RWPE2 (cell line): Measurements from ENCODE around the gene ABAT.

Source experiments
- ATAC-seq: fragments of 200-7000 bp; cut with Tn5 transposase; 3 replicates; pipeline ENCODE4 v1.9.1; 2021; ENCODE audit warnings: low read depth
- DNase-seq: peaks from one replicate; pipeline ENCODE4 v3.0.0-alpha.2; 2020; ENCODE audit warnings: low spot score
- H3K27ac ChIP-seq: fragments of 450-650 bp; 2 replicates; pipeline ENCODE4 v1.5.1; 2017; ENCODE audit warnings: mild to moderate bottlenecking; ENCODE audit not compliant: poor library complexity, severe bottlenecking
- H3K27me3 ChIP-seq: fragments of 250-450 bp; sonication (Bioruptor Pico); 2 replicates; pipeline ENCODE4 v1.5.1; 2021; ENCODE audit warnings: mild to moderate bottlenecking, moderate library complexity; ENCODE audit not compliant: insufficient read depth, poor library complexity, severe bottlenecking
- H3K36me3 ChIP-seq: fragments of 250-450 bp; sonication (Bioruptor Pico); 2 replicates; pipeline ENCODE4 v1.5.1; 2020; ENCODE audit warnings: low read depth, mild to moderate bottlenecking, moderate library complexity
- H3K4me1 ChIP-seq: fragments of 250-450 bp; sonication (Bioruptor Pico); 2 replicates; pipeline ENCODE4 v1.5.1; 2021; ENCODE audit warnings: mild to moderate bottlenecking, moderate library complexity; ENCODE audit not compliant: insufficient read depth, poor library complexity, severe bottlenecking
- H3K4me3 ChIP-seq: fragments of 250-450 bp; sonication (Bioruptor Pico); 2 replicates; pipeline ENCODE4 v1.5.1; 2021; ENCODE audit warnings: mild to moderate bottlenecking, moderate library complexity; ENCODE audit not compliant: severe bottlenecking
- H3K9me3 ChIP-seq: fragments of 250-450 bp; sonication (Bioruptor Pico); 2 replicates; pipeline ENCODE4 v1.5.1; 2021; ENCODE audit warnings: mild to moderate bottlenecking, moderate library complexity; ENCODE audit not compliant: severe bottlenecking
- TF ChIP-seq, protein P1 (sequence below): fragments of 450-650 bp; IDR thresholded peaks from one replicate; pipeline ENCODE4 v1.5.1; 2017; ENCODE audit warnings: mild to moderate bottlenecking, moderate library complexity; ENCODE audit not compliant: poor library complexity, severe bottlenecking

The ABAT gene

DNA sequence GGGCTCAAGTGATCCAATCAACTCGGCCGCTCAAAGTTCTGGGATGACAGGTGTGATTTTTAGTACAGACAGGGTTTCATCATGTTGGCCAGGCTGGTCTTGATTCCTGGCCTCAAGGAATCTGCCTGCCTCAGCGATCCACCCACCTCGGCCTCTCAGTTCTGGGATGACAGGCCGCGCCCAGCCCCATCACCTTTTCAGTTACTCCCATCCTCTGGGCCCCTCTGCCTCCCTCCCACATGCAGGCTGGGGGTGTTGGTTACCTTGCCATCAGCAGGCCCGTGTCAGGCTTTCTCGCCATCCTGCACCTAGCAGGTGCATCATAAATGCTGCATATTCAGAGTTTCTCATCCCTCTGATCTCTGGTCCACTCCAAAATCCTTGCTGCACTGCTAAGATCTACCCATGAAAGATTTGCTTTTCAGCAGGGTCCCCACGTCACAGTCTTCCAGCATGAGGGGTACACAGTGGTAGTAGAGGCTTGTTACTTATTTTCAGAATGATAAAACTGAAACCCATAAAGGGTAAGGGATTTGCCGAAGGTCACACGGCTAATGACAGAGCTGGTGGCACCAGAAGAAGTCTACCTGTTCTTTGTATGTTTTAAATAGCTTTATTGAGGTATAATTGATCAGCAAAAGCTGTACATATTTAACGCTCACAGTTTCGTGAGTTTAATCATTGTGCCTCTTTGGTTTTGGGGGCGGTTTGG is 139.8 kb downstream of the ABAT start:
- H3K27ac ChIP-seq, result no peak overlapping the region
- peaks cover 5% of the 10 kb centered on the region for H3K4me1 ChIP-seq
- TF ChIP-seq, protein P1, sequence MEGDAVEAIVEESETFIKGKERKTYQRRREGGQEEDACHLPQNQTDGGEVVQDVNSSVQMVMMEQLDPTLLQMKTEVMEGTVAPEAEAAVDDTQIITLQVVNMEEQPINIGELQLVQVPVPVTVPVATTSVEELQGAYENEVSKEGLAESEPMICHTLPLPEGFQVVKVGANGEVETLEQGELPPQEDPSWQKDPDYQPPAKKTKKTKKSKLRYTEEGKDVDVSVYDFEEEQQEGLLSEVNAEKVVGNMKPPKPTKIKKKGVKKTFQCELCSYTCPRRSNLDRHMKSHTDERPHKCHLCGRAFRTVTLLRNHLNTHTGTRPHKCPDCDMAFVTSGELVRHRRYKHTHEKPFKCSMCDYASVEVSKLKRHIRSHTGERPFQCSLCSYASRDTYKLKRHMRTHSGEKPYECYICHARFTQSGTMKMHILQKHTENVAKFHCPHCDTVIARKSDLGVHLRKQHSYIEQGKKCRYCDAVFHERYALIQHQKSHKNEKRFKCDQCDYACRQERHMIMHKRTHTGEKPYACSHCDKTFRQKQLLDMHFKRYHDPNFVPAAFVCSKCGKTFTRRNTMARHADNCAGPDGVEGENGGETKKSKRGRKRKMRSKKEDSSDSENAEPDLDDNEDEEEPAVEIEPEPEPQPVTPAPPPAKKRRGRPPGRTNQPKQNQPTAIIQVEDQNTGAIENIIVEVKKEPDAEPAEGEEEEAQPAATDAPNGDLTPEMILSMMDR, result no peak
- DNase-seq (no peak), ATAC-seq (no peak)
- no peaks in the 10 kb centered on the region for H3K27me3 ChIP-seq
- no peak overlapping the region for H3K4me3 ChIP-seq
- H3K9me3 ChIP-seq, result no peaks in the 10 kb centered on the region
- H3K36me3 ChIP-seq, result peaks cover 99% of the 10 kb centered on the region

DNA sequence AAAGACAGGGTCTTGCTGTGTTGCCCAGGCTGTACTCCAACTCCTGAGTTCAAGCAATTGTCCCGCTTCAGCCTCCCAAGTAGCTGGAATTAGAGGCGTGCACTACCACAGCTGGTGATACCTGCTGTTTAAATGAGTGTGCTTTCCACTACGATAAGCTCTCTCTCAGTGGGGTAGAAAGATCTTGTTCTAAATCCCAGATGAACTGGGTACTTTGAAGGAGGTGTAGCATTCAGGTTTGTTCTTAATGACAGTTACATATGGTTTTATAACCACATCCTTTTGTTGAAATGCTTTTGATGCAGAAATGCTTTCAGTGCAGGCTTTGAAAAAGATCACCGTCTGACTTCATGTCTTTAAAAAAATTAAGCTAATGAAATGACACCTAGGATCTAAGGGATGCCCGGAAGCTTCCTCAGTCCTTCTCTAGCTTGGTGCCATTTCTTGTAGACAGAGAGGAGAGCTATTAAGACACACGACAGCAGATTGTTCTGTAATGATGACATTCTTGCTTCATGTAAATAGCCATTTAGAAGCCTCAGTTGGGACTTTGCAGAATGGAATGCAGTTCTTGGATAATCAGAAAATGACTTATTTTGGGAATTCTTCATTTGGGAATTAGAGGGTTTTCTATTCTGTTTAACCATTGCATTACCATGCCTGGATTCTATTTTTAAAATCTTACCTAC is 142.7 kb downstream of the ABAT start:
- Histone ChIP-seq H3K4me1 (no peaks in the 10 kb centered on the region), H3K36me3 (peaks cover 97% of the 10 kb centered on the region), H3K27me3 (no peaks in the 10 kb centered on the region), H3K4me3 (no peak overlapping the region), H3K27ac (no peak overlapping the region), H3K9me3 (no peaks in the 10 kb centered on the region)
- TF ChIP-seq, protein P1, result no peak
- DNase-seq (no peak), ATAC-seq (no peak)

DNA sequence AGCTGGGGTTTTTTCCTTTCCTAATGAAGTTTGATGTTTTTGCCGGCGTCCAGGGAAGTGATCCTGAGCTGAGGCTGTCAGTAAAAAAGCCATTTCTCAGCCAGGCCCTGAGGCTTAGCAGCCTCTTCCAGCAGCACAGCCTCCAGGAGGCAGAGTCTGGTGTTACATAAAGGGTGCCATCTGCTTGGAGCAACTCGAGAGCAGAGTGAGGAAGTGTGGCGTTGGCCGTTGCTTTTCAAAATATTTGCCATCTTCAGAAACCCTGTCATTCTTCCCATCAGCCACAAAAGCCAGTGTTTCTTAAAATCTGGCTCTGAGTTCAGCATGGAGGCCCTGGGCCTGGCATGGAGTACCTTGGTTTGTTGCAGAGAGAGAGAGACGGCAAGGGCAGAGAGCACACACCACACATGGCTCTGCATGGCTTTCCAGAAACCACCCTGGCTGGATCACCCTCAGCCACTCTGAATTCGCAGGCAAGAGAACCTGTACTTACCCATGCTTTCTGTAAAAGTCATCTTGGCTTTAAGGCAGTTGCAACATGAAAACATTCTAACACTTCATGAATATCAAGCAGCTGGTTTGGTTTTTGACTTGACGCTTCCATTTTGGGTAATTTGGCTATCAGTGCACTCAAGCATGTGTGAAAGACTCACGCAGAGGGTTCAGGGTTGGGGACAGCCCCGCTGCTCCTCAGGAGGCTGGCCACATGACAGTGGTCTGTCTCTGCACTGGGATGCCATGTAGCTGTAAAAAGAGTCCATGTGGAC is 144.3 kb downstream of the ABAT start:
- ATAC-seq, result no peak
- no peaks in the 10 kb centered on the region for H3K9me3 ChIP-seq
- DNase-seq, result no peak
- no peak overlapping the region for H3K27ac ChIP-seq
- no peaks in the 10 kb centered on the region for H3K4me1 ChIP-seq
- H3K27me3 ChIP-seq, result no peaks in the 10 kb centered on the region
- TF ChIP-seq, protein P1, result no peak
- H3K36me3 ChIP-seq, result peaks cover 90% of the 10 kb centered on the region
- H3K4me3 ChIP-seq, result no peak overlapping the region

DNA sequence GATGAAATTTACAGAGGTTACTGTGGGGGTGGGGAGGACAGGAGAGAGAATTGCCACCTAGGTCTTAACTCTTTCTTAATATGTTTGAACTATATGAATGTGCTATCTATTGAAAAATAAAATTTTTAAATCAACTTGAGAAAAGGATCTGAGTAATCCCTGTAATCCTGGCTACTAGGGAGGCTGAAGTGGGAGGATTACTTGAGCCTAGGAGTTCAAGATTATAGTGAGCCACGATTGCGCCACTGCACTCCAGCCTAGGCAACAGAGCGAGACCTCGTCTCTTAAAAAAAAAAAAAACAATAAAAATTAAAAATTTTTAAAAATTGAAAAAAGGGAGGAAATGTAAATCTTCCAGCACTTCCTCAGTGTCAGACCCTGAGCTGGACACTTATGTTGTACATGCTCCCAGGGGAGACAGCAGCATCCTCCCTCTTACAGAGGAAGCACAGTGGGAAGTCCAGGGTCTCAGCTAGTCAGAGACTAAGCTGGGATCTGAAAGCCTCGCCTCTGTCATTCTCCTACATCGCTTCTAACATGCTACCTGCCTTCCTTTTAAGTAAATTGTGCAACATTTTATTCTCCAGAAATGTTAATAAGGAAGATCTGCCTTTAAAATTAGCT is 145.1 kb downstream of the ABAT start:
- Histone ChIP-seq H3K36me3 (peaks cover 88% of the 10 kb centered on the region), H3K9me3 (no peaks in the 10 kb centered on the region), H3K4me3 (no peak overlapping the region), H3K27ac (no peak overlapping the region), H3K4me1 (no peaks in the 10 kb centered on the region), H3K27me3 (no peaks in the 10 kb centered on the region)
- TF ChIP-seq, protein P1, result no peak
- DNase-seq, result no peak
- ATAC-seq, result no peak
